ENCODE results near the gene STAT4.
"Not testable (repeated sequence)": the region's sequence is repeated elsewhere in the genome, so short reads cannot be mapped to it uniquely, and the experiment has no call there.

DNA sequence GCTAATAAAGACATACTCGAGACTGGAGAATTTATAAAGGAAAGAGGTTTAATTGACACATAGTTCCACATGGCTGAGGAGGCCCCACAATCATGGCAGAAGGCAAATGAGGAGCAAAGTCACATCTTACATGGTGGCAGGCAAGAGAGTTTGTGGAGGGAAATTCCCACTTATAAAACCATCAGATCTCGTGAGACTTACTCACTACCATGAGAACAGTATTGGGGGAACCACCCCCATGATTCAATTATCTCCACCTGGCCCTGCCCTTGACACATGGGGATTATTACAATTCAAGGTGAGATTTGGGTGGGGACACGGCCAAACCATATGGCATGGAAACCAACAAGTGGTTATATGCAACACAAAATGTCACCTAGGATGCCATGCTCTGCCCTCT is 155.5 kb downstream of the STAT4 start:
- TF ChIP-seq, protein P1, sequence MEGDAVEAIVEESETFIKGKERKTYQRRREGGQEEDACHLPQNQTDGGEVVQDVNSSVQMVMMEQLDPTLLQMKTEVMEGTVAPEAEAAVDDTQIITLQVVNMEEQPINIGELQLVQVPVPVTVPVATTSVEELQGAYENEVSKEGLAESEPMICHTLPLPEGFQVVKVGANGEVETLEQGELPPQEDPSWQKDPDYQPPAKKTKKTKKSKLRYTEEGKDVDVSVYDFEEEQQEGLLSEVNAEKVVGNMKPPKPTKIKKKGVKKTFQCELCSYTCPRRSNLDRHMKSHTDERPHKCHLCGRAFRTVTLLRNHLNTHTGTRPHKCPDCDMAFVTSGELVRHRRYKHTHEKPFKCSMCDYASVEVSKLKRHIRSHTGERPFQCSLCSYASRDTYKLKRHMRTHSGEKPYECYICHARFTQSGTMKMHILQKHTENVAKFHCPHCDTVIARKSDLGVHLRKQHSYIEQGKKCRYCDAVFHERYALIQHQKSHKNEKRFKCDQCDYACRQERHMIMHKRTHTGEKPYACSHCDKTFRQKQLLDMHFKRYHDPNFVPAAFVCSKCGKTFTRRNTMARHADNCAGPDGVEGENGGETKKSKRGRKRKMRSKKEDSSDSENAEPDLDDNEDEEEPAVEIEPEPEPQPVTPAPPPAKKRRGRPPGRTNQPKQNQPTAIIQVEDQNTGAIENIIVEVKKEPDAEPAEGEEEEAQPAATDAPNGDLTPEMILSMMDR (IDR thresholded peaks at IDR 0.05) = not testable (repeated sequence)
- not testable (repeated sequence) for TF ChIP-seq POLR2A (IDR thresholded peaks at IDR 0.05)

Measured in heart left ventricle (tissue), 13 donors.